IMR-90 (cell line): ENCODE results near the gene CCDC85B. TPM values are rescaled to one million over a fixed set of nuclear protein-coding genes. Genes with fewer than 3 reads are reported as not detected.

Source experiments
- ATAC-seq: fragments of 200-7000 bp; cut with Tn5 transposase; 2 replicates; pipeline ENCODE4 v1.9.1; 2020; ENCODE audit warnings: low read depth, mild to moderate bottlenecking, moderate library complexity
- BruUV-seq: library from RNA; stranded (reverse); fragments of 400-500 nt; replicated peaks from 2 replicates; lab custom pipeline; 2021; lab: Mats Ljungman, UMichigan
- CTCF ChIA-PET: fragments of 300-600 bp; formaldehyde crosslinking; extraction: SDS; loops from one replicate; lab custom pipeline; 2021; ENCODE audit warnings: antibody characterized with exemption; lab: Yijun Ruan, JAX
- POLR2A ChIA-PET: fragments of 300-600 bp; sonication (Branson Sonifier 250); formaldehyde crosslinking; loops from one replicate; lab custom pipeline; 2022; ENCODE audit warnings: antibody characterized with exemption; ENCODE audit not compliant: unreplicated experiment; lab: Charles Lee
- DNase-seq: peaks from one replicate; pipeline ENCODE4 v3.0.0; 2013
- H2AFZ ChIP-seq: replicated peaks from 2 replicates; pipeline ENCODE3; 2013; ENCODE audit warnings: low read length, mild to moderate bottlenecking; ENCODE audit not compliant: poor library complexity
- H2AK5ac ChIP-seq: 2 replicates; pipeline ENCODE4 v1.6.1; 2013; ENCODE audit warnings: low read depth, low read length, inconsistent platforms
- H2AK9ac ChIP-seq: replicated peaks from 2 replicates; pipeline ENCODE3; 2013; ENCODE audit warnings: mild to moderate bottlenecking, low read depth, low read length, moderate library complexity; ENCODE audit not compliant: poor library complexity
- H2BK120ac ChIP-seq: 2 replicates; pipeline ENCODE4 v1.6.1; 2013; ENCODE audit warnings: low read depth, low read length, inconsistent platforms
- H2BK15ac ChIP-seq: 3 replicates; pipeline ENCODE4 v1.6.1; 2013; ENCODE audit warnings: low read depth, low read length, inconsistent platforms
- H2BK20ac ChIP-seq: 2 replicates; pipeline ENCODE4 v1.6.1; 2013; ENCODE audit warnings: low read depth, mild to moderate bottlenecking, inconsistent platforms, low read length, moderate library complexity
- H2BK5ac ChIP-seq: 2 replicates; pipeline ENCODE4 v1.6.1; 2013; ENCODE audit warnings: mild to moderate bottlenecking, low read depth, low read length, inconsistent platforms; ENCODE audit not compliant: poor library complexity, severe bottlenecking
- H3K14ac ChIP-seq: replicated peaks from 2 replicates; pipeline ENCODE4 v1.6.1; 2013; ENCODE audit warnings: low read depth, low read length, inconsistent platforms
- H3K18ac ChIP-seq: 2 replicates; pipeline ENCODE4 v1.6.1; 2013; ENCODE audit warnings: low read depth, low read length, control low read depth
- H3K23ac ChIP-seq: 2 replicates; pipeline ENCODE4 v1.6.1; 2013; ENCODE audit warnings: low read depth, low read length, inconsistent platforms
- H3K27ac ChIP-seq: 2 replicates; pipeline ENCODE4 v1.5.1; 2013; ENCODE audit warnings: mild to moderate bottlenecking, control low read depth, low read length; ENCODE audit not compliant: insufficient read depth
- H3K27me3 ChIP-seq: 2 replicates; pipeline ENCODE4 v1.6.1; 2013; ENCODE audit warnings: low read length; ENCODE audit not compliant: control insufficient read depth, insufficient read depth
- H3K36me3 ChIP-seq: 2 replicates; pipeline ENCODE4 v1.6.1; 2013; ENCODE audit warnings: low read length, mixed read lengths; ENCODE audit not compliant: control insufficient read depth, insufficient read depth
- H3K4ac ChIP-seq: 2 replicates; pipeline ENCODE4 v1.6.1; 2013; ENCODE audit warnings: low read depth, low read length, inconsistent platforms
- H3K4me1 ChIP-seq: 2 replicates; pipeline ENCODE4 v1.6.1; 2013; ENCODE audit warnings: low read length, mixed read lengths; ENCODE audit not compliant: control insufficient read depth, insufficient read depth
- H3K4me2 ChIP-seq: 2 replicates; pipeline ENCODE4 v1.6.1; 2013; ENCODE audit warnings: low read depth, mild to moderate bottlenecking, control low read depth, low read length, moderate library complexity
- H3K4me3 ChIP-seq: 2 replicates; pipeline ENCODE4 v1.5.1; 2013; ENCODE audit warnings: low read depth, mild to moderate bottlenecking, control low read depth, low read length, moderate library complexity; ENCODE audit not compliant: insufficient read depth
- H3K56ac ChIP-seq: 2 replicates; pipeline ENCODE4 v1.6.1; 2013; ENCODE audit warnings: low read length, inconsistent platforms; ENCODE audit not compliant: insufficient read depth; ENCODE audit errors: extremely low read depth
- H3K79me1 ChIP-seq, 2 experiments: 2 replicates each; pipeline ENCODE4 v1.6.1; 2013; ENCODE audit warnings: low read length in 2 of 2, inconsistent platforms in 1 of 2, low read depth in 1 of 2
- H3K9ac ChIP-seq: 2 replicates; pipeline ENCODE4 v1.6.1; 2013; ENCODE audit warnings: low read depth, low read length, control low read depth
- H3K9me1 ChIP-seq: 2 replicates; pipeline ENCODE4 v1.6.1; 2013; ENCODE audit warnings: low read length, inconsistent platforms; ENCODE audit not compliant: insufficient read depth
- H3K9me3 ChIP-seq: 2 replicates; pipeline ENCODE4 v1.6.1; 2013; ENCODE audit warnings: low read length; ENCODE audit not compliant: control insufficient read depth, insufficient read depth
- H4K20me1 ChIP-seq: 2 replicates; pipeline ENCODE4 v1.6.1; 2013; ENCODE audit warnings: low read length, inconsistent platforms; ENCODE audit not compliant: insufficient read depth
- H4K5ac ChIP-seq: 2 replicates; pipeline ENCODE4 v1.6.1; 2013; ENCODE audit warnings: mild to moderate bottlenecking, low read depth, low read length, control low read depth
- H4K8ac ChIP-seq, 2 experiments: 2 replicates each; pipeline ENCODE4 v1.6.1; 2013; ENCODE audit warnings: low read depth in 2 of 2, low read length in 2 of 2, control low read depth in 1 of 2, inconsistent platforms in 1 of 2
- H4K91ac ChIP-seq: 2 replicates; pipeline ENCODE4 v1.6.1; 2013; ENCODE audit warnings: low read depth, low read length, inconsistent platforms; ENCODE audit not compliant: insufficient read depth
- CHD1 ChIP-seq: IDR thresholded peaks from 2 replicates; pipeline ENCODE4 v1.6.1; 2012; ENCODE audit warnings: low read depth, low read length, improper control_type of control experiment
- MAZ ChIP-seq: IDR thresholded peaks from 2 replicates; pipeline ENCODE4 v1.6.1; 2012; ENCODE audit warnings: low read depth, mild to moderate bottlenecking, low read length, improper control_type of control experiment, moderate library complexity, borderline replicate concordance
- MXI1 ChIP-seq: IDR thresholded peaks from 2 replicates; pipeline ENCODE4 v1.6.1; 2012; ENCODE audit warnings: low read depth, mild to moderate bottlenecking, low read length, moderate library complexity, borderline replicate concordance
- NFE2L2 ChIP-seq: fragments of 150-350 bp; IDR thresholded peaks from 2 replicates; pipeline ENCODE4 v1.6.1; 2016; ENCODE audit warnings: low read depth, mild to moderate bottlenecking, low read length
- POLR2A ChIP-seq: IDR thresholded peaks from 2 replicates; pipeline ENCODE4 v1.6.1; 2012; ENCODE audit warnings: mild to moderate bottlenecking, low read depth, low read length
- WGBS, 2 experiments: methylation state at CpG; one replicate each; pipeline versions ENCODE4 v1.1.5 to v1.1.7; 2013; ENCODE audit warnings: missing lambda C conversion rate in 2 of 2; ENCODE audit not compliant: insufficient read length in 1 of 2; ENCODE audit errors: extremely low coverage in 2 of 2; 5-methylcytosine and 5-hydroxymethylcytosine counted together
- dilution Hi-C: fragments of 300-500 bp; cut with HindIII; formaldehyde crosslinking; loops from one replicate; pipeline ENCODE4 v1.14.3; 2018; ENCODE audit warnings: low sequenced_read_pairs; ENCODE audit not compliant: unreplicated experiment
- in situ Hi-C: fragments of 300-500 bp; cut with MboI; formaldehyde crosslinking; loops from 3 replicates; pipeline ENCODE4 v1.14.3; 2019; ENCODE audit warnings: low sequenced_read_pairs, inconsistent platforms, mixed read lengths
- intact Hi-C: fragments of 100-400 bp; cut with micrococcal nuclease; formaldehyde crosslinking; loops from 2 replicates; pipeline ENCODE4 v1.10.0; 2022
- polyA plus RNA-seq, 3 experiments: library from polyadenylated mRNA; depleted of rRNA; stranded (reverse); fragments of >200 nt; gene quantifications; 2 replicates each; pipeline ENCODE4 v1.2.3, GENCODE V29; 2012; ENCODE audit warnings: low replicate concordance in 1 of 3
- total RNA-seq: library from RNA; depleted of rRNA; stranded (reverse); fragments of >200 nt; gene quantifications from 2 replicates; pipeline ENCODE4 v1.2.3, GENCODE V29; 2012
- TF ChIP-seq, protein P1 (sequence below): conservative IDR thresholded peaks from 2 replicates; pipeline ENCODE4 v1.5.1; 2012; ENCODE audit warnings: mild to moderate bottlenecking, low read depth, low read length, improper control_type of control experiment
- TF ChIP-seq, protein P2 (sequence below): fragments of 150-350 bp; IDR thresholded peaks from 2 replicates; pipeline ENCODE4 v1.6.1; 2017; ENCODE audit warnings: mild to moderate bottlenecking, antibody characterized with exemption, low read length, low read depth

Gene CCDC85B
- total and polyA plus RNA-seq, 2 of the 4 experiments (the other 2 are of a cell fraction), result 17.6 to 35.4 TPM

DNA sequence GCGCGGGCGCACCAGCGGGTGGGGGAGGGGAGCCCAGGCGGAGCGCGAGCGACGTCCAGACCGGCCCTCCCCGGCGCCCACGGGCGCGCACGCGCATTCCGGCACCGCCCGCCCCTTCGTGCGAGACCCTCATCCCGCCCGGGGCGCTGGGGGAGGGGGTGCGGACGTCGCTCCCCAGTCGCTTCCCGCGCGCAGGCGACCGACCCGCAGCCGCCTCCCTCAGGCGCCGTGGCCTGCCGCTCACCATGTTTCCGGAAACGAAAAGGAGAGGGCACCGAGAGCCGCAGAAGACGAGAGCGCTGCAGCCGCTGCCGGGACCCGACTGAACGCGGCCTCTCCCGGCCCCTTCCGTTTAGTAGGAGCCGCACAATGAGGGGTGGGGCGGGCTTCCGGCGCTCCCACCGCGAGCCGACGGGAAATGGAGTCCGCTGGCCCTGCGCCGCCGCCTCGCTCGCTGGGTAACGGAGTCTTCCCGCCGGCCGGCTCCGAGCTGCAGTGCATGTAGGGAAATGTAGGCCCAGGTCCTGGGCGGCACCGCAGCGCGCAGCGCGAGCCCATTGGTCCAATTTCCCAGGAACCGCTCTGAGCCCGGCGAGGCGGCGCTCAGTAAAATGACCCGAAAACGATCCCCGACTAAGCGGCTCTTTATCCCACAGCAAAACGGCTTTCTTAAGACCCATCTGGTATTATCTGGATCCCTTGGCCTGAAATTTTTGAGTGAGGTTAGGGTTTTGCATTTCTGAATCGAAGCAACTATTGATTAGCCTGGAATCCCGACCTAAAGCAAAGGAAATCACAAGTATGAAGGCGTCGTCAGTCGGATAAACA, 32.4 kb upstream of the CCDC85B start, which contains the start of gene CFL1:
TSS of gene CFL1 (minus strand) at position 328 of the 828 bp plus-strand sequence. CDS start at position 247, 81 bp downstream.
- POLR2A ChIA-PET, result interaction anchor here (0.6 to 1.0 kb wide), 8 partner anchors 8 to 560 kb away, joined by 3 to 5 read pairs (median 3); partner anchors contain the start of gene PCNX3
- Histone ChIP-seq H4K8ac (peak within 1 kb of the TSS; percentile 99), H3K4me1 (peaks cover 11% of the 10 kb centered on the region), H4K5ac (peak within 1 kb of the TSS; percentile 80), H3K36me3 (peaks cover 50% of the 10 kb centered on the region), H2AK9ac (peak within 1 kb of the TSS; percentile 100), H3K27me3 (no peaks in the 10 kb centered on the region), H3K4me2 (peak within 1 kb of the TSS; percentile 84), H3K18ac (peak within 1 kb of the TSS; percentile 80), H2BK5ac (peak within 1 kb of the TSS; percentile 89), H3K4ac (peak within 1 kb of the TSS; percentile 99), H3K14ac (peak within 1 kb of the TSS; percentile 99), H3K4me3 (peak within 1 kb of the TSS; percentile 89), H3K79me1 (peaks cover 23 to 70% of the 10 kb centered on the region in 2 experiments), H2AFZ (peak within 1 kb of the TSS; percentile 90), H3K9me1 (peaks cover 29% of the 10 kb centered on the region), H3K9me3 (no peaks in the 10 kb centered on the region), H2BK120ac (peak within 1 kb of the TSS; percentile 93), H3K27ac (peak within 1 kb of the TSS; percentile 97), H4K91ac (peak within 1 kb of the TSS; percentile 97), H3K23ac (peak within 1 kb of the TSS; percentile 98), H3K9ac (peak within 1 kb of the TSS; percentile 93), H2BK20ac (peak within 1 kb of the TSS; percentile 40), H3K56ac (peak within 1 kb of the TSS; percentile 99), H2BK15ac (peak within 1 kb of the TSS; percentile 93), H2AK5ac (peak within 1 kb of the TSS; percentile 95), H4K20me1 (peaks cover 52% of the 10 kb centered on the region)
- ATAC-seq, result peak; percentile 62
- dilution Hi-C loops, result no loop called here
- CTCF ChIA-PET, result interaction anchor here (0.8 to 1.0 kb wide), 2 partner anchors 30 to 40 kb away, joined by 3 read pairs; partner anchors contain the start of gene FIBP
- whole genome bisulfite sequencing, 2 experiments, result 0% methylated on average over 46 of the region's 92 CpGs; no CpG with 5 or more reads in 1 of the 2 experiments
- peak; percentile 97 for DNase-seq
- no TSS peak for BruUV-seq
- intact Hi-C loops, result loop anchor here (1.0 kb wide), 2 partner anchors 30 to 57 kb away; partner anchors contain the start of gene FIBP
- in situ Hi-C loops, result no loop called here
- TF ChIP-seq NFE2L2 (no peak), POLR2A (peak; percentile 100), MXI1 (peak; percentile 44; the same call in 1 of the 2 replicates), MAZ (peak; percentile 91), CHD1 (peak; percentile 87; the same call in 1 of the 2 replicates)
- TF ChIP-seq, protein P1, sequence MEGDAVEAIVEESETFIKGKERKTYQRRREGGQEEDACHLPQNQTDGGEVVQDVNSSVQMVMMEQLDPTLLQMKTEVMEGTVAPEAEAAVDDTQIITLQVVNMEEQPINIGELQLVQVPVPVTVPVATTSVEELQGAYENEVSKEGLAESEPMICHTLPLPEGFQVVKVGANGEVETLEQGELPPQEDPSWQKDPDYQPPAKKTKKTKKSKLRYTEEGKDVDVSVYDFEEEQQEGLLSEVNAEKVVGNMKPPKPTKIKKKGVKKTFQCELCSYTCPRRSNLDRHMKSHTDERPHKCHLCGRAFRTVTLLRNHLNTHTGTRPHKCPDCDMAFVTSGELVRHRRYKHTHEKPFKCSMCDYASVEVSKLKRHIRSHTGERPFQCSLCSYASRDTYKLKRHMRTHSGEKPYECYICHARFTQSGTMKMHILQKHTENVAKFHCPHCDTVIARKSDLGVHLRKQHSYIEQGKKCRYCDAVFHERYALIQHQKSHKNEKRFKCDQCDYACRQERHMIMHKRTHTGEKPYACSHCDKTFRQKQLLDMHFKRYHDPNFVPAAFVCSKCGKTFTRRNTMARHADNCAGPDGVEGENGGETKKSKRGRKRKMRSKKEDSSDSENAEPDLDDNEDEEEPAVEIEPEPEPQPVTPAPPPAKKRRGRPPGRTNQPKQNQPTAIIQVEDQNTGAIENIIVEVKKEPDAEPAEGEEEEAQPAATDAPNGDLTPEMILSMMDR, result 0 out of 2 replicates have a peak, but pooled peaks have one; percentile 7
- TF ChIP-seq, protein P2, sequence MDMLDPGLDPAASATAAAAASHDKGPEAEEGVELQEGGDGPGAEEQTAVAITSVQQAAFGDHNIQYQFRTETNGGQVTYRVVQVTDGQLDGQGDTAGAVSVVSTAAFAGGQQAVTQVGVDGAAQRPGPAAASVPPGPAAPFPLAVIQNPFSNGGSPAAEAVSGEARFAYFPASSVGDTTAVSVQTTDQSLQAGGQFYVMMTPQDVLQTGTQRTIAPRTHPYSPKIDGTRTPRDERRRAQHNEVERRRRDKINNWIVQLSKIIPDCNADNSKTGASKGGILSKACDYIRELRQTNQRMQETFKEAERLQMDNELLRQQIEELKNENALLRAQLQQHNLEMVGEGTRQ, result no peak
